ENCODE data around the gene SDK1.

- no peak for TF ChIP-seq RAD21 (IDR thresholded peaks at IDR 0.05 in 1 of 2, conservative IDR thresholded peaks at IDR 0.05 in 1 of 2; ENCODE audit: low read depth in 2 of 2, low read length in 2 of 2)
- TF ChIP-seq POLR2AphosphoS5 (IDR thresholded peaks at IDR 0.05; ENCODE audit: low read depth, low read length): no peak
- no peak for TF ChIP-seq EGR1 (IDR thresholded peaks at IDR 0.05; ENCODE audit: borderline replicate concordance, low read depth, low read length)
- TF ChIP-seq CTCF (IDR thresholded peaks at IDR 0.05; ENCODE audit: control extremely low read depth in 1 of 3, insufficient read depth in 1 of 3, low read depth in 1 of 3, low read length in 3 of 3): no peak
- TF ChIP-seq EZH2 (IDR thresholded peaks at IDR 0.05; ENCODE audit: low read depth, low read length, severe bottlenecking): no peak
- no peak for TF ChIP-seq CEBPB (IDR thresholded peaks at IDR 0.05; ENCODE audit: low read depth, low read length)
These were observed 32.8 kb downstream of the SDK1 start for GRCh38 chr7:3333861-3334260.
